K562 (cell line): ENCODE results near the gene KMT5C. TPM values are rescaled to one million over a fixed set of nuclear protein-coding genes. Genes with fewer than 3 reads are reported as not detected.

Experiments
- BHLHE40 ChIP-seq: IDR thresholded peaks from 2 replicates; pipeline ENCODE4 v1.6.1; 2011; ENCODE audit warnings: low read length, improper control_type of control experiment
- DNMT1 ChIP-seq: fragments of 450-650 bp; IDR thresholded peaks from 2 replicates; pipeline ENCODE4 v1.6.1; 2016; ENCODE audit warnings: antibody characterized with exemption, mild to moderate bottlenecking
- FOSL1 ChIP-seq: fragments of 200-800 bp; sonication (Bioruptor generic); conservative IDR thresholded peaks from 2 replicates; pipeline ENCODE4 v1.6.1; 2016; ENCODE audit warnings: missing genetic modification characterization, missing compliant biosample characterization
- IFI16 ChIP-seq: fragments of 250-450 bp; sonication (Bioruptor Pico); IDR thresholded peaks from 2 replicates; pipeline ENCODE4 v2.1.2; 2022; ENCODE audit warnings: mild to moderate bottlenecking, inconsistent platforms
- KHSRP ChIP-seq: fragments of 450-650 bp; IDR thresholded peaks from 2 replicates; pipeline ENCODE4 v1.6.1; 2017
- MGA ChIP-seq: fragments of 450-650 bp; IDR thresholded peaks from 2 replicates; pipeline ENCODE4 v1.6.1; 2016; ENCODE audit warnings: mild to moderate bottlenecking, moderate library complexity
- NR2C2 ChIP-seq, 2 experiments: fragments of 200-800 bp in 1 of 2; sonication (Bioruptor generic) in 1 of 2; sonication (generic) in 1 of 2; formaldehyde crosslinking in 1 of 2; IDR thresholded peaks; 2 replicates each; pipeline versions ENCODE4 v1.6.1 to v1.8.0; 2016 to 2022; ENCODE audit warnings: mild to moderate bottlenecking in 1 of 2, missing compliant biosample characterization in 1 of 2, missing genetic modification characterization in 1 of 2, missing genetic modification reagents in 1 of 2
- NRF1 ChIP-seq, 2 experiments: fragments of 450-650 bp; IDR thresholded peaks in 1 of 2; conservative IDR thresholded peaks in 1 of 2; 2 replicates each; pipeline ENCODE4 v1.6.1; 2014; ENCODE audit warnings: mild to moderate bottlenecking in 2 of 2
- SIN3A ChIP-seq, 2 experiments: fragments of 150-350 bp in 1 of 2; IDR thresholded peaks; 2 replicates each; pipeline ENCODE4 v1.6.1; 2011 to 2016; ENCODE audit warnings: borderline replicate concordance in 2 of 2, low read depth in 2 of 2, low read length in 2 of 2, mild to moderate bottlenecking in 2 of 2, moderate library complexity in 2 of 2; ENCODE audit not compliant: control insufficient read depth in 1 of 2
- STAG1 ChIP-seq: sonication (generic); formaldehyde crosslinking; IDR thresholded peaks from 2 replicates; pipeline ENCODE4 v1.5.0; 2020; ENCODE audit warnings: missing genetic modification reagents, borderline replicate concordance
- ZBTB8A ChIP-seq: fragments of 450-650 bp; IDR thresholded peaks from 2 replicates; pipeline ENCODE4 v1.6.1; 2018; ENCODE audit warnings: mild to moderate bottlenecking, moderate library complexity; ENCODE audit not compliant: partially characterized antibody
- ZFX ChIP-seq: sonication (generic); formaldehyde crosslinking; IDR thresholded peaks from 2 replicates; pipeline ENCODE4 v1.8.0; 2022; ENCODE audit warnings: mild to moderate bottlenecking, missing genetic modification reagents, moderate library complexity
- polyA plus RNA-seq, 8 experiments: library from polyadenylated mRNA; depleted of rRNA in 4 of 8; stranded (reverse) in 5 of 8; unstranded in 3 of 8; fragments of >200 nt; fragmentation: Nextera tagmentation in 2 of 8; fragmentation: Illumina TruSeq in 1 of 8; extraction: Ambion mirVana in 2 of 8; extraction: Trizol in 1 of 8; gene quantifications; 2 replicates each; pipeline versions ENCODE4 v1.2.1 to v1.2.3, GENCODE V29; 2011 to 2014; ENCODE audit warnings: inconsistent platforms in 1 of 8, missing spikeins in 1 of 8
- total RNA-seq, 7 experiments: library from RNA; depleted of rRNA in 6 of 7; stranded (reverse); fragments of >200 nt in 6 of 7; fragmentation: Illumina TruSeq in 2 of 7; extraction: Trizol in 2 of 7; gene quantifications; 2 replicates each; pipeline versions ENCODE4 v1.2.1 to v1.2.3, GENCODE V29; 2011 to 2021; ENCODE audit warnings: low replicate concordance in 1 of 7

Gene KMT5C
- total and polyA plus RNA-seq, 9 of the 15 experiments (the other 6 are each of a cell fraction or from before 2014, with no cell fraction given), result 0.15 to 53.5 (median 16.6) TPM

- TF ChIP-seq MGA (no peak), FOSL1 (no peak), ZBTB8A (no peak), BHLHE40 (no peak), ZFX (CRISPR knock-in tag) (0 out of 2 replicates have a peak, but pooled peaks have one; percentile 24), NRF1 (conservative IDR thresholded peaks at IDR 0.05 in 1 of 2, IDR thresholded peaks at IDR 0.05 in 1 of 2) (peak in 1 of 2 experiments; percentile 24; a peak in 1 of 4 replicates), IFI16 (CRISPR knock-in tag) (no peak), SIN3A (IDR thresholded peaks at IDR 0.05; ENCODE audit: borderline replicate concordance in 2 of 2, control insufficient read depth in 1 of 2, low read depth in 2 of 2, low read length in 2 of 2) (0 out of 4 replicates have a peak, but pooled peaks of 1 of the 2 experiments have one; percentile 22), STAG1 (CRISPR knock-in tag) (peak; percentile 10; the same call in 1 of the 2 replicates), NR2C2 (CRISPR knock-in tag; IDR thresholded peaks at IDR 0.05) (0 out of 2 replicates have a peak, but pooled peaks have one; percentile 42), NR2C2 (tag; IDR thresholded peaks at IDR 0.05) (no peak), KHSRP (no peak), DNMT1 (no peak)
Observed at GRCh38 chr19:55387736-55388497, 48.2 kb downstream of the KMT5C start (continued).
